ENCODE measurements around the gene ARHGAP4.

Gene ARHGAP4

GRCh38 chrX:153879741-153880439 lies 46.2 kb downstream of the ARHGAP4 start:
- H3K9ac ChIP-seq (ENCODE audit: low read length in 5 of 5), result no peak overlapping the region
- no peak overlapping the region for H3K4me3 ChIP-seq (ENCODE audit: low read depth in 1 of 5, low read length in 5 of 5)
- no peaks in the 10 kb centered on the region for H3K36me3 ChIP-seq (ENCODE audit: control insufficient read depth in 5 of 5, insufficient read depth in 5 of 5, low read length in 5 of 5)
- no peaks in the 10 kb centered on the region for H3K9me3 ChIP-seq (ENCODE audit: control insufficient read depth in 5 of 5, low read length in 5 of 5)
- H3K4me1 ChIP-seq (ENCODE audit: control insufficient read depth in 5 of 5, insufficient read depth in 5 of 5, low read length in 5 of 5), result no peaks in the 10 kb centered on the region
- H3K27me3 ChIP-seq (ENCODE audit: control insufficient read depth in 5 of 5, insufficient read depth in 4 of 5, low read length in 5 of 5), result peaks cover 51 to 76% (median 74%) of the 10 kb centered on the region in 5 donors
- no peak overlapping the region for H3K27ac ChIP-seq (ENCODE audit: low read depth, low read length)

GRCh38 chrX:153878969-153879653 lies 47.0 kb downstream of the ARHGAP4 start:
- no peaks in the 10 kb centered on the region for H3K4me1 ChIP-seq (ENCODE audit: control insufficient read depth in 5 of 5, insufficient read depth in 5 of 5, low read length in 5 of 5)
- no peak overlapping the region for H3K27ac ChIP-seq (ENCODE audit: low read depth, low read length)
- H3K4me3 ChIP-seq (ENCODE audit: low read depth in 1 of 5, low read length in 5 of 5), result no peak overlapping the region
- peaks cover 0 to 1% (median 0%) of the 10 kb centered on the region in 5 donors for H3K9me3 ChIP-seq (ENCODE audit: control insufficient read depth in 5 of 5, low read length in 5 of 5)
- no peaks in the 10 kb centered on the region for H3K36me3 ChIP-seq (ENCODE audit: control insufficient read depth in 5 of 5, insufficient read depth in 5 of 5, low read length in 5 of 5)
- peaks cover 43 to 77% (median 70%) of the 10 kb centered on the region in 5 donors for H3K27me3 ChIP-seq (ENCODE audit: control insufficient read depth in 5 of 5, insufficient read depth in 4 of 5, low read length in 5 of 5)
- H3K9ac ChIP-seq (ENCODE audit: low read length in 5 of 5), result no peak overlapping the region

- no peak overlapping the region for H3K4me3 ChIP-seq (ENCODE audit: low read depth in 1 of 5, low read length in 5 of 5)
- peaks cover 36 to 76% (median 70%) of the 10 kb centered on the region in 5 donors for H3K27me3 ChIP-seq (ENCODE audit: control insufficient read depth in 5 of 5, insufficient read depth in 4 of 5, low read length in 5 of 5)
- no peaks in the 10 kb centered on the region for H3K36me3 ChIP-seq (ENCODE audit: control insufficient read depth in 5 of 5, insufficient read depth in 5 of 5, low read length in 5 of 5)
- no peak overlapping the region for H3K9ac ChIP-seq (ENCODE audit: low read length in 5 of 5)
- H3K27ac ChIP-seq (ENCODE audit: low read depth, low read length), result no peak overlapping the region
- H3K4me1 ChIP-seq (ENCODE audit: control insufficient read depth in 5 of 5, insufficient read depth in 5 of 5, low read length in 5 of 5), result no peaks in the 10 kb centered on the region
- H3K9me3 ChIP-seq (ENCODE audit: control insufficient read depth in 5 of 5, low read length in 5 of 5), result peaks cover 0 to 2% (median 0%) of the 10 kb centered on the region in 5 donors
Observed at GRCh38 chrX:153878345-153878744, 47.7 kb downstream of the ARHGAP4 start.

- Histone ChIP-seq H3K9me3 (ENCODE audit: control insufficient read depth in 5 of 5, low read length in 5 of 5) (peaks cover 0 to 2% (median 0%) of the 10 kb centered on the region in 5 donors), H3K4me1 (ENCODE audit: control insufficient read depth in 5 of 5, insufficient read depth in 5 of 5, low read length in 5 of 5) (no peaks in the 10 kb centered on the region), H3K27ac (ENCODE audit: low read depth, low read length) (no peak overlapping the region), H3K27me3 (ENCODE audit: control insufficient read depth in 5 of 5, insufficient read depth in 4 of 5, low read length in 5 of 5) (peaks cover 32 to 74% (median 67%) of the 10 kb centered on the region in 5 donors), H3K36me3 (ENCODE audit: control insufficient read depth in 5 of 5, insufficient read depth in 5 of 5, low read length in 5 of 5) (no peaks in the 10 kb centered on the region), H3K9ac (ENCODE audit: low read length in 5 of 5) (no peak overlapping the region), H3K4me3 (ENCODE audit: low read depth in 1 of 5, low read length in 5 of 5) (no peak overlapping the region)
Observed at GRCh38 chrX:153877571-153878261, 48.3 kb downstream of the ARHGAP4 start.

- Histone ChIP-seq H3K4me1 (ENCODE audit: control insufficient read depth in 5 of 5, insufficient read depth in 5 of 5, low read length in 5 of 5) (no peaks in the 10 kb centered on the region), H3K27ac (ENCODE audit: low read depth, low read length) (no peak overlapping the region), H3K36me3 (ENCODE audit: control insufficient read depth in 5 of 5, insufficient read depth in 5 of 5, low read length in 5 of 5) (no peaks in the 10 kb centered on the region), H3K9ac (ENCODE audit: low read length in 5 of 5) (no peak overlapping the region), H3K4me3 (ENCODE audit: low read depth in 1 of 5, low read length in 5 of 5) (no peak overlapping the region), H3K9me3 (ENCODE audit: control insufficient read depth in 5 of 5, low read length in 5 of 5) (peaks cover 0 to 2% (median 0%) of the 10 kb centered on the region in 5 donors), H3K27me3 (ENCODE audit: control insufficient read depth in 5 of 5, insufficient read depth in 4 of 5, low read length in 5 of 5) (peaks cover 28 to 67% (median 63%) of the 10 kb centered on the region in 5 donors)
Observed at GRCh38 chrX:153876112-153876491, 50.0 kb downstream of the ARHGAP4 start.

- no peak overlapping the region for H3K4me3 ChIP-seq (ENCODE audit: low read depth in 1 of 5, low read length in 5 of 5)
- peaks cover 27 to 66% (median 62%) of the 10 kb centered on the region in 5 donors for H3K27me3 ChIP-seq (ENCODE audit: control insufficient read depth in 5 of 5, insufficient read depth in 4 of 5, low read length in 5 of 5)
- H3K9ac ChIP-seq (ENCODE audit: low read length in 5 of 5), result no peak overlapping the region
- H3K36me3 ChIP-seq (ENCODE audit: control insufficient read depth in 5 of 5, insufficient read depth in 5 of 5, low read length in 5 of 5), result no peaks in the 10 kb centered on the region
- H3K27ac ChIP-seq (ENCODE audit: low read depth, low read length), result no peak overlapping the region
- H3K4me1 ChIP-seq (ENCODE audit: control insufficient read depth in 5 of 5, insufficient read depth in 5 of 5, low read length in 5 of 5), result no peaks in the 10 kb centered on the region
- peaks cover 0 to 2% (median 0%) of the 10 kb centered on the region in 5 donors for H3K9me3 ChIP-seq (ENCODE audit: control insufficient read depth in 5 of 5, low read length in 5 of 5)
Observed at GRCh38 chrX:153875391-153876111, 50.5 kb downstream of the ARHGAP4 start.

- no peak overlapping the region for H3K27ac ChIP-seq (ENCODE audit: low read depth, low read length)
- no peaks in the 10 kb centered on the region for H3K4me1 ChIP-seq (ENCODE audit: control insufficient read depth in 5 of 5, insufficient read depth in 5 of 5, low read length in 5 of 5)
- peaks cover 27 to 65% (median 59%) of the 10 kb centered on the region in 5 donors for H3K27me3 ChIP-seq (ENCODE audit: control insufficient read depth in 5 of 5, insufficient read depth in 4 of 5, low read length in 5 of 5)
- H3K9me3 ChIP-seq (ENCODE audit: control insufficient read depth in 5 of 5, low read length in 5 of 5), result peaks cover 0 to 2% (median 0%) of the 10 kb centered on the region in 5 donors
- no peak overlapping the region for H3K9ac ChIP-seq (ENCODE audit: low read length in 5 of 5)
- H3K36me3 ChIP-seq (ENCODE audit: control insufficient read depth in 5 of 5, insufficient read depth in 5 of 5, low read length in 5 of 5), result no peaks in the 10 kb centered on the region
- no peak overlapping the region for H3K4me3 ChIP-seq (ENCODE audit: low read depth in 1 of 5, low read length in 5 of 5)
Observed at GRCh38 chrX:153874366-153875125, 51.5 kb downstream of the ARHGAP4 start.

GRCh38 chrX:153874085-153874365 lies 52.0 kb downstream of the ARHGAP4 start:
- Histone ChIP-seq H3K36me3 (ENCODE audit: control insufficient read depth in 5 of 5, insufficient read depth in 5 of 5, low read length in 5 of 5) (no peaks in the 10 kb centered on the region), H3K27ac (ENCODE audit: low read depth, low read length) (no peak overlapping the region), H3K9me3 (ENCODE audit: control insufficient read depth in 5 of 5, low read length in 5 of 5) (peaks cover 0 to 2% (median 0%) of the 10 kb centered on the region in 5 donors), H3K27me3 (ENCODE audit: control insufficient read depth in 5 of 5, insufficient read depth in 4 of 5, low read length in 5 of 5) (peaks cover 26 to 65% (median 59%) of the 10 kb centered on the region in 5 donors), H3K4me1 (ENCODE audit: control insufficient read depth in 5 of 5, insufficient read depth in 5 of 5, low read length in 5 of 5) (no peaks in the 10 kb centered on the region), H3K4me3 (ENCODE audit: low read depth in 1 of 5, low read length in 5 of 5) (no peak overlapping the region), H3K9ac (ENCODE audit: low read length in 5 of 5) (no peak overlapping the region)

GRCh38 chrX:153873282-153874084 lies 52.6 kb downstream of the ARHGAP4 start:
- no peaks in the 10 kb centered on the region for H3K36me3 ChIP-seq (ENCODE audit: control insufficient read depth in 5 of 5, insufficient read depth in 5 of 5, low read length in 5 of 5)
- H3K9ac ChIP-seq (ENCODE audit: low read length in 5 of 5), result no peak overlapping the region
- H3K4me1 ChIP-seq (ENCODE audit: control insufficient read depth in 5 of 5, insufficient read depth in 5 of 5, low read length in 5 of 5), result no peaks in the 10 kb centered on the region
- no peak overlapping the region for H3K4me3 ChIP-seq (ENCODE audit: low read depth in 1 of 5, low read length in 5 of 5)
- peaks cover 26 to 66% (median 57%) of the 10 kb centered on the region in 5 donors for H3K27me3 ChIP-seq (ENCODE audit: control insufficient read depth in 5 of 5, insufficient read depth in 4 of 5, low read length in 5 of 5)
- peaks cover 0 to 2% (median 0%) of the 10 kb centered on the region in 5 donors for H3K9me3 ChIP-seq (ENCODE audit: control insufficient read depth in 5 of 5, low read length in 5 of 5)
- H3K27ac ChIP-seq (ENCODE audit: low read depth, low read length), result no peak overlapping the region
